H1 (cell line): ENCODE results near the gene CCDC92B. TPM values are rescaled to one million over a fixed set of nuclear protein-coding genes. Genes with fewer than 3 reads are reported as not detected.

ENCODE experiments used
- CTCF ChIA-PET: fragments of 300-600 bp; sonication (Branson Sonifier 250); formaldehyde crosslinking; loops from one replicate; lab custom pipeline; 2021; ENCODE audit not compliant: partially characterized antibody; lab: Charles Lee
- POLR2A ChIA-PET: fragments of 300-600 bp; sonication (Branson Sonifier 250); formaldehyde crosslinking; loops from one replicate; lab custom pipeline; 2021; ENCODE audit warnings: inconsistent platforms; ENCODE audit not compliant: partially characterized antibody; lab: Charles Lee
- DNase-seq, 2 experiments: peaks; one replicate each; pipeline versions ENCODE4 v3.0.0 to v3.0.0-alpha.2; 2010 to 2022; ENCODE audit warnings: low spot score in 2 of 2, low read depth in 1 of 2, mixed read lengths in 1 of 2
- FAIRE-seq: peaks from 2 replicates; lab custom pipeline; 2011; peaks lifted over from hg19 to GRCh38; lab: Jason Lieb, UNC
- H2AFZ ChIP-seq: 2 replicates; pipeline ENCODE4 v1.8.1; 2012; ENCODE audit warnings: low read length, inconsistent platforms
- H2AK5ac ChIP-seq: 2 replicates; pipeline ENCODE4 v1.6.1; 2013; ENCODE audit warnings: low read depth, low read length
- H2BK120ac ChIP-seq: replicated peaks from 2 replicates; pipeline ENCODE3; 2013; ENCODE audit warnings: low read depth, low read length, inconsistent platforms
- H2BK12ac ChIP-seq: 2 replicates; pipeline ENCODE4 v1.6.1; 2013; ENCODE audit warnings: low read depth, low read length
- H2BK15ac ChIP-seq: 2 replicates; pipeline ENCODE4 v1.6.1; 2013; ENCODE audit warnings: low read length
- H2BK20ac ChIP-seq: 2 replicates; pipeline ENCODE4 v1.6.1; 2013; ENCODE audit warnings: low read length
- H2BK5ac ChIP-seq: 2 replicates; pipeline ENCODE4 v1.6.1; 2013; ENCODE audit warnings: low read depth, low read length
- H3K14ac ChIP-seq: 2 replicates; pipeline ENCODE4 v1.6.1; 2013; ENCODE audit warnings: inconsistent platforms; ENCODE audit not compliant: insufficient read length
- H3K18ac ChIP-seq: 2 replicates; pipeline ENCODE4 v1.6.1; 2013; ENCODE audit warnings: low read length; ENCODE audit errors: extremely low read depth
- H3K23ac ChIP-seq: 2 replicates; pipeline ENCODE4 v1.6.1; 2013; ENCODE audit warnings: inconsistent platforms; ENCODE audit not compliant: insufficient read length
- H3K23me2 ChIP-seq: 2 replicates; pipeline ENCODE4 v1.6.1; 2013; ENCODE audit warnings: low read depth, low read length
- H3K27ac ChIP-seq: 2 replicates; pipeline ENCODE4 v1.6.1; 2011; ENCODE audit warnings: low read depth, low read length, inconsistent platforms
- H3K27me3 ChIP-seq, 4 experiments: replicated peaks in 1 of 4; 1 replicate in 1 of 4; 2 replicates in 3 of 4; pipeline versions ENCODE4 v1.6.1 to v1.8.1; 2011 to 2013; ENCODE audit warnings: low read length in 3 of 4, mild to moderate bottlenecking in 3 of 4, inconsistent platforms in 2 of 4, mixed read lengths in 2 of 4, moderate library complexity in 1 of 4; ENCODE audit not compliant: control insufficient read depth in 3 of 4, insufficient read depth in 3 of 4; ENCODE audit errors: extremely low read depth in 1 of 4
- H3K36me3 ChIP-seq, 4 experiments: 2 replicates each; pipeline versions ENCODE4 v1.6.1 to v1.8.1; 2011 to 2013; ENCODE audit warnings: mild to moderate bottlenecking in 4 of 4, low read length in 3 of 4, moderate library complexity in 2 of 4, control low read depth in 1 of 4, inconsistent platforms in 1 of 4; ENCODE audit not compliant: insufficient read depth in 4 of 4, control insufficient read depth in 2 of 4
- H3K4ac ChIP-seq: replicated peaks from 2 replicates; pipeline ENCODE3; 2013; ENCODE audit warnings: low read length, low read depth, mixed read lengths, inconsistent platforms; ENCODE audit not compliant: insufficient read length
- H3K4me1 ChIP-seq, 4 experiments: replicated peaks in 1 of 4; 1 replicate in 1 of 4; 2 replicates in 3 of 4; pipeline versions ENCODE4 v1.6.1 to v1.8.1; 2011 to 2013; ENCODE audit warnings: low read length in 3 of 4, inconsistent platforms in 2 of 4, mixed read lengths in 1 of 4; ENCODE audit not compliant: insufficient read depth in 4 of 4, control insufficient read depth in 3 of 4
- H3K4me2 ChIP-seq, 2 experiments: 2 replicates each; pipeline versions ENCODE4 v1.6.1 to v1.8.1; 2011 to 2013; ENCODE audit warnings: low read depth in 2 of 2, low read length in 2 of 2, control low read depth in 1 of 2, inconsistent platforms in 1 of 2, mild to moderate bottlenecking in 1 of 2; ENCODE audit not compliant: insufficient read depth in 1 of 2
- H3K4me3 ChIP-seq, 4 experiments: fragments of 200-600, 300-600 bp in 1 of 4; sonication (generic), shearing (Covaris generic), sonication (Bioruptor Twin) in 1 of 4; 2 replicates each; pipeline versions ENCODE4 v1.5.1 to v1.8.1; 2011 to 2016; ENCODE audit warnings: low read length in 4 of 4, low read depth in 3 of 4, control low read depth in 2 of 4, inconsistent platforms in 2 of 4, mild to moderate bottlenecking in 2 of 4, mixed read lengths in 1 of 4, moderate library complexity in 1 of 4; ENCODE audit not compliant: insufficient read depth in 2 of 4; ENCODE audit errors: extremely low read depth in 1 of 4
- H3K56ac ChIP-seq: replicated peaks from 2 replicates; pipeline ENCODE3; 2013; ENCODE audit warnings: low read depth, mild to moderate bottlenecking, mixed read lengths, low read length, inconsistent platforms; ENCODE audit not compliant: insufficient read length
- H3K79me1 ChIP-seq: 2 replicates; pipeline ENCODE4 v1.6.1; 2013; ENCODE audit warnings: low read depth, low read length, control low read depth
- H3K79me2 ChIP-seq, 2 experiments: 2 replicates each; pipeline versions ENCODE4 v1.6.1 to v1.8.1; 2012 to 2013; ENCODE audit warnings: low read length in 2 of 2, mild to moderate bottlenecking in 2 of 2, inconsistent platforms in 1 of 2; ENCODE audit not compliant: insufficient read depth in 2 of 2, control insufficient read depth in 1 of 2
- H3K9ac ChIP-seq, 4 experiments: replicated peaks in 1 of 4; 1 replicate in 1 of 4; 2 replicates in 3 of 4; pipeline versions ENCODE4 v1.6.1 to v1.8.1; 2011 to 2013; ENCODE audit warnings: low read depth in 3 of 4, low read length in 3 of 4, control low read depth in 2 of 4, mild to moderate bottlenecking in 2 of 4, moderate library complexity in 2 of 4, inconsistent platforms in 1 of 4; ENCODE audit errors: extremely low read depth in 1 of 4
- H3K9me3 ChIP-seq, 2 experiments: 2 replicates each; pipeline versions ENCODE4 v1.6.1 to v1.8.1; 2012 to 2013; ENCODE audit warnings: mild to moderate bottlenecking in 2 of 2, moderate library complexity in 2 of 2, control low read depth in 1 of 2, inconsistent platforms in 1 of 2, low read depth in 1 of 2, low read length in 1 of 2, mixed read lengths in 1 of 2; ENCODE audit not compliant: insufficient read depth in 2 of 2
- H4K20me1 ChIP-seq, 2 experiments: replicated peaks in 1 of 2; 2 replicates each; pipeline versions ENCODE3 to v1.8.1; 2011 to 2013; ENCODE audit warnings: inconsistent platforms in 2 of 2, low read length in 2 of 2, mild to moderate bottlenecking in 1 of 2; ENCODE audit not compliant: insufficient read depth in 2 of 2, control insufficient read depth in 1 of 2
- H4K5ac ChIP-seq: 2 replicates; pipeline ENCODE4 v1.6.1; 2013; ENCODE audit warnings: low read length, low read depth, mixed read lengths, inconsistent platforms; ENCODE audit not compliant: insufficient read length
- H4K8ac ChIP-seq: 2 replicates; pipeline ENCODE4 v1.8.0; 2013; ENCODE audit warnings: mild to moderate bottlenecking, moderate library complexity, low read length, inconsistent platforms; ENCODE audit not compliant: insufficient read depth; ENCODE audit errors: extremely low read depth
- H4K91ac ChIP-seq: replicated peaks from 2 replicates; pipeline ENCODE3; 2013; ENCODE audit warnings: low read length, mixed read lengths, inconsistent platforms; ENCODE audit not compliant: insufficient read length
- EZH2 ChIP-seq: fragments of 200-600 bp; sonication (generic); IDR thresholded peaks from 2 replicates; pipeline ENCODE4 v1.7.1; 2012; ENCODE audit warnings: low read depth, mild to moderate bottlenecking, moderate library complexity, low read length, inconsistent platforms; ENCODE audit not compliant: severe bottlenecking
- FOSL1 ChIP-seq: IDR thresholded peaks from 2 replicates; pipeline ENCODE4 v1.6.1; 2011; ENCODE audit warnings: mild to moderate bottlenecking, low read depth, low read length, moderate library complexity; ENCODE audit not compliant: insufficient read depth
- JUN ChIP-seq: IDR thresholded peaks from 2 replicates; pipeline ENCODE4 v1.6.1; 2011; ENCODE audit warnings: low read depth, mild to moderate bottlenecking, improper control_type of control experiment, low read length
- POLR2A ChIP-seq, 2 experiments: IDR thresholded peaks; 1 replicate in 1 of 2; 2 replicates in 1 of 2; pipeline ENCODE4 v1.6.1; 2011; ENCODE audit warnings: low read depth in 2 of 2, low read length in 2 of 2, mild to moderate bottlenecking in 2 of 2; ENCODE audit errors: control extremely low read depth in 1 of 2
- RXRA ChIP-seq: IDR thresholded peaks from 2 replicates; pipeline ENCODE4 v1.6.1; 2011; ENCODE audit warnings: low read depth, mild to moderate bottlenecking, low read length, moderate library complexity; ENCODE audit not compliant: insufficient read depth
- SP2 ChIP-seq: IDR thresholded peaks from 2 replicates; pipeline ENCODE4 v1.6.1; 2012; ENCODE audit warnings: mild to moderate bottlenecking, low read length, inconsistent platforms
- TBP ChIP-seq: IDR thresholded peaks from 2 replicates; pipeline ENCODE4 v1.6.1; 2011; ENCODE audit warnings: low read depth, low read length, improper control_type of control experiment
- WGBS, 2 experiments: shearing (Covaris generic) in 1 of 2; methylation state at CpG; one replicate each; pipeline versions ENCODE4 v1.1.6 to v1.1.7; 2013 to 2015; ENCODE audit warnings: low lambda C conversion rate in 2 of 2, mixed read lengths in 2 of 2, inconsistent platforms in 1 of 2, low coverage in 1 of 2, missing lambda C conversion rate in 1 of 2; ENCODE audit not compliant: insufficient replicate concordance in 2 of 2, insufficient coverage in 1 of 2, insufficient read length in 1 of 2; ENCODE audit errors: extremely low coverage in 1 of 2, missing lambda C conversion rate in 1 of 2; 5-methylcytosine and 5-hydroxymethylcytosine counted together
- polyA plus RNA-seq, 7 experiments: library from polyadenylated mRNA; depleted of rRNA in 3 of 7; stranded (reverse) in 5 of 7; unstranded in 2 of 7; fragments of >200 nt in 5 of 7; fragments of 200-250 nt in 2 of 7; gene quantifications; 1 replicate in 5 of 7; 2 replicates in 1 of 7; 4 replicates in 1 of 7; pipeline versions ENCODE4 v1.2.1 to v1.2.3, GENCODE V29; 2011 to 2013; ENCODE audit warnings: missing spikeins in 2 of 7, mixed read lengths in 2 of 7
- total RNA-seq: library from RNA; stranded (reverse); fragmentation: NEBNext Ultra II Directional; extraction: Animal tissue kit (Norgen Biotek cat#: 25700); gene quantifications from 2 replicates; pipeline ENCODE4 v1.2.1, GENCODE V29; 2021
- TF ChIP-seq, protein P1 (sequence below): IDR thresholded peaks from 2 replicates; pipeline ENCODE4 v1.6.1; 2012; ENCODE audit warnings: inconsistent platforms

Gene CCDC92B
- total and polyA plus RNA-seq, 2 of the 8 experiments (the other 6 are each of a cell fraction or from before 2014, with no cell fraction given): 5.5 to 12.1 TPM

DNA sequence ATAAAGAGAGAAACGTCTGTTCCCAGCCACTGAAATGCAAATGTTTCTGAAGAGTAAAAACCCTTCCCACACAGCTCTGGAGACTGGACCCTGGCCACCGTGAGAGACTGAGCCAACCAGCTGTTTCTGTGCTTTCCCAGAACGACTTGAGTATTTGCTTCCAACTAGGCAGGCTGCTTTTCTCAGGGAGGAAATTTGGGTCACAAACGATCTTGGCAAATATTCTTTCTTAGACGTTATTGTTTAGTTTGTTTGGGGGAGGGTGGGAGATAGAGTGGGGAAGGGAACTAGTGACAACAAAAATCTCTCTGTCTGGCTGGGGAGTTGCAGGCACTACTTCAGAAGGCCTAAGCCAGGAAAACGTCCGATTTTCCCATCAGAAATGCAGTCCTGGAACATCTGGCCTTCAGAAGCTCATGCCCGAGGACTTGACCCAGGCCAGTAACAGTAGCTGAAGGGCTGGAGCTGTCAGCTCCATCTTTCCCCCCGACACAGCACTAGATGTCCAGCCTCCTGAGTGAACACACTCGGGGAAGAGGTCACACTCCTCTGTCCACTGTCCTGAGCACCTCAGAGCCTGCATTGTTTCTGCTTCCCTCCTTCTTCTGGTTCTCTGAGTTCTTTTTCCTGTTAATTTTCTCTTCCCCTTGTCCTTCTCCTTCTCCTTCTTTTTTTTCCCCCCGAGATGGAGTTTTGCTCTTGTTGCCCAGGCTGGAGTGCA lies 4.0 kb downstream of the CCDC92B start:
- Histone ChIP-seq H3K4ac (no peak overlapping the region), H3K79me1 (no peaks in the 10 kb centered on the region), H3K4me2 (no peak overlapping the region), H2BK20ac (no peak overlapping the region), H3K56ac (no peak overlapping the region), H3K4me1 (peaks cover 0 to 6% (median 0%) of the 10 kb centered on the region in 4 experiments; a peak in 1 of 7 replicates), H2BK12ac (no peak overlapping the region), H2BK5ac (no peak overlapping the region), H4K20me1 (peaks cover 3 to 6% of the 10 kb centered on the region in 2 experiments), H3K14ac (no peak overlapping the region), H2AK5ac (no peak overlapping the region), H3K9me3 (no peaks in the 10 kb centered on the region), H3K23ac (no peak overlapping the region), H3K23me2 (peaks cover 4% of the 10 kb centered on the region; the same call in 1 of the 2 replicates), H2BK120ac (no peak overlapping the region), H2AFZ (no peak overlapping the region), H3K27ac (no peak overlapping the region), H4K5ac (no peak overlapping the region), H2BK15ac (no peak overlapping the region), H4K8ac (no peak overlapping the region), H3K9ac (no peak overlapping the region), H4K91ac (no peak overlapping the region), H3K79me2 (0 out of 4 replicates have a peak, but pooled peaks cover 0 to 3% of the 10 kb centered on the region in 2 experiments), H3K18ac (no peak overlapping the region), H3K4me3 (no peak overlapping the region), H3K36me3 (no peaks in the 10 kb centered on the region), H3K27me3 (peaks cover 0 to 2% (median under 1%) of the 10 kb centered on the region in 4 experiments; a peak in 2 of 7 replicates)
- POLR2A ChIA-PET: interaction anchor here (0.6 to 0.9 kb wide), 2 partner anchors 13 to 18 kb away, joined by 3 read pairs; no protein-coding TSS in a partner anchor
- TF ChIP-seq POLR2A (IDR thresholded peaks at IDR 0.05; ENCODE audit: control extremely low read depth in 1 of 2, low read depth in 2 of 2, low read length in 2 of 2): no peak
- no peak for TF ChIP-seq SP2
- TF ChIP-seq, protein P1, sequence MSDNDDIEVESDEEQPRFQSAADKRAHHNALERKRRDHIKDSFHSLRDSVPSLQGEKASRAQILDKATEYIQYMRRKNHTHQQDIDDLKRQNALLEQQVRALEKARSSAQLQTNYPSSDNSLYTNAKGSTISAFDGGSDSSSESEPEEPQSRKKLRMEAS: no peak
- no peak for TF ChIP-seq RXRA
- no peak for TF ChIP-seq JUN
- TF ChIP-seq FOSL1: no peak
- no peak for TF ChIP-seq TBP
- TF ChIP-seq EZH2: no peak
- CTCF ChIA-PET: interaction anchor here (0.8 to 2.0 kb wide), 5 partner anchors 11 to 59 kb away, joined by 3 to 6 read pairs (median 4); no protein-coding TSS in a partner anchor
- FAIRE-seq (no peak), DNase-seq (no peak)
- WGBS, 2 experiments: 78% methylated on average over 11 of the region's 11 CpGs; no CpG with 5 or more reads in 1 of the 2 experiments
